HG02571 (cell line): ENCODE results near the gene MTFMT.
"Not testable (repeated sequence)": the region's sequence is repeated elsewhere in the genome, so short reads cannot be mapped to it uniquely, and the experiment has no call there.

Experiments
- ATAC-seq: cut with Tn5 transposase; IDR thresholded peaks from one replicate; pipeline ENCODE4 v1.9.1; 2021; ENCODE audit warnings: mild to moderate bottlenecking, moderate library complexity; ENCODE audit not compliant: unreplicated experiment

Gene MTFMT

GRCh38 chr15:65040461-65040860 is 11.0 kb upstream of the MTFMT start:
- ATAC-seq = no peak

GRCh38 chr15:65038836-65039235 is 9.4 kb upstream of the MTFMT start:
- ATAC-seq = no peak

GRCh38 chr15:65038428-65038827 is 9.0 kb upstream of the MTFMT start:
- ATAC-seq = no peak

GRCh38 chr15:65037309-65037708 is 7.9 kb upstream of the MTFMT start:
- ATAC-seq = no peak

GRCh38 chr15:65034719-65035118 is 5.3 kb upstream of the MTFMT start:
- no peak for ATAC-seq

GRCh38 chr15:65033659-65034269 is 4.3 kb upstream of the MTFMT start:
- ATAC-seq = no peak

- ATAC-seq = no peak
Observed at GRCh38 chr15:65032801-65033537, 3.5 kb upstream of the MTFMT start.

GRCh38 chr15:65029736-65030208 is 333 bp upstream of the MTFMT start:
- ATAC-seq = no peak

GRCh38 chr15:65028338-65028737 is 1.1 kb downstream of the MTFMT start:
- ATAC-seq = no peak

- ATAC-seq = no peak
Observed at GRCh38 chr15:65027593-65027992, 1.8 kb downstream of the MTFMT start.

GRCh38 chr15:65026756-65027155 is 2.7 kb downstream of the MTFMT start:
- no peak for ATAC-seq

GRCh38 chr15:65021488-65021887 is 8.0 kb downstream of the MTFMT start:
- ATAC-seq = no peak

GRCh38 chr15:65020419-65020818 is 9.0 kb downstream of the MTFMT start:
- ATAC-seq = no peak

GRCh38 chr15:65011198-65011597 is 18.2 kb downstream of the MTFMT start:
- not testable (repeated sequence) for ATAC-seq

GRCh38 chr15:65008983-65009382 is 20.5 kb downstream of the MTFMT start:
- ATAC-seq = no peak

- ATAC-seq = no peak
Observed at GRCh38 chr15:65006876-65007275, 22.6 kb downstream of the MTFMT start.

- ATAC-seq = no peak
Observed at GRCh38 chr15:65004993-65005392, 24.4 kb downstream of the MTFMT start.

- no peak for ATAC-seq
Observed at GRCh38 chr15:64997745-64998375, 31.6 kb downstream of the MTFMT start.

GRCh38 chr15:64997066-64997465 is 32.4 kb downstream of the MTFMT start:
- ATAC-seq = no peak

- no peak for ATAC-seq
Observed at GRCh38 chr15:64993290-64993689, 36.1 kb downstream of the MTFMT start.

GRCh38 chr15:64991536-64992135 is 37.8 kb downstream of the MTFMT start:
- no peak for ATAC-seq

GRCh38 chr15:64990168-64990470 is 39.3 kb downstream of the MTFMT start:
- no peak for ATAC-seq
